IPS DF 19.7 (cell line): ENCODE measurements around the gene TRIO.
"Not testable (repeated sequence)": the region's sequence is repeated elsewhere in the genome, so short reads cannot be mapped to it uniquely, and the experiment has no call there.

Experiments used
- DNase-seq: peaks from one replicate; pipeline ENCODE4 v3.0.0-alpha.2; 2013; ENCODE audit warnings: low read depth, low spot score

Gene TRIO

GRCh38 chr5:14142827-14143545, at the start of gene TRIO:
Gene TRIO, plus strand, starts transcription at chr5:14143342. Its CDS starts 384 bp downstream, at chr5:14143726.
- DNase-seq = peak; percentile 50

- not testable (repeated sequence) for DNase-seq
Observed at GRCh38 chr5:14097380-14097779, 45.8 kb upstream of the TRIO start.

GRCh38 chr5:14097998-14098471, 45.1 kb upstream of the TRIO start:
- DNase-seq = no peak

- no peak for DNase-seq
Observed at GRCh38 chr5:14100281-14100680, 42.9 kb upstream of the TRIO start.

- DNase-seq = no peak
Observed at GRCh38 chr5:14101922-14102321, 41.2 kb upstream of the TRIO start.

GRCh38 chr5:14102666-14103065, 40.5 kb upstream of the TRIO start:
- DNase-seq = no peak

GRCh38 chr5:14105718-14106410, 37.3 kb upstream of the TRIO start:
- DNase-seq = no peak

GRCh38 chr5:14107536-14107935, 35.6 kb upstream of the TRIO start:
- DNase-seq = no peak

- peak; percentile 56 for DNase-seq
Observed at GRCh38 chr5:14108170-14108996, 34.8 kb upstream of the TRIO start.

GRCh38 chr5:14109041-14109747, 33.9 kb upstream of the TRIO start:
- no peak for DNase-seq

GRCh38 chr5:14109771-14110170, 33.4 kb upstream of the TRIO start:
- no peak for DNase-seq

- DNase-seq = no peak
Observed at GRCh38 chr5:14110196-14110595, 32.9 kb upstream of the TRIO start.

GRCh38 chr5:14110680-14111079, 32.5 kb upstream of the TRIO start:
- no peak for DNase-seq

- DNase-seq = no peak
Observed at GRCh38 chr5:14112998-14113652, 30.0 kb upstream of the TRIO start.

GRCh38 chr5:14114615-14115251, 28.4 kb upstream of the TRIO start:
- DNase-seq = no peak

- no peak for DNase-seq
Observed at GRCh38 chr5:14115323-14115895, 27.7 kb upstream of the TRIO start.

- DNase-seq = no peak
Observed at GRCh38 chr5:14118551-14119320, 24.4 kb upstream of the TRIO start.

- no peak for DNase-seq
Observed at GRCh38 chr5:14120176-14120575, 23.0 kb upstream of the TRIO start.

GRCh38 chr5:14121552-14121951, 21.6 kb upstream of the TRIO start:
- DNase-seq = no peak
